GM19372 (cell line): ENCODE measurements around the gene CELA1.
A peak's percentile ranks its signal among the peaks of the same experiment; 100 is the strongest.

Source experiments
- ATAC-seq: cut with Tn5 transposase; IDR thresholded peaks from one replicate; pipeline ENCODE4 v1.9.1; 2021; ENCODE audit warnings: mild to moderate bottlenecking, low read depth, moderate library complexity; ENCODE audit not compliant: unreplicated experiment

CELA1 gene

GRCh38 chr12:51377099-51377984 lies 30.9 kb upstream of the CELA1 start:
- ATAC-seq, result no peak

- no peak for ATAC-seq
Measured at GRCh38 chr12:51374856-51375255, 28.4 kb upstream of the CELA1 start.

- ATAC-seq, result no peak
Measured at GRCh38 chr12:51374361-51374760, 27.9 kb upstream of the CELA1 start.

- ATAC-seq, result no peak
Measured at GRCh38 chr12:51373187-51373586, 26.7 kb upstream of the CELA1 start.

GRCh38 chr12:51372021-51372420 lies 25.5 kb upstream of the CELA1 start:
- ATAC-seq, result no peak

GRCh38 chr12:51371295-51371953 lies 24.9 kb upstream of the CELA1 start:
- no peak for ATAC-seq

GRCh38 chr12:51370667-51371066 lies 24.2 kb upstream of the CELA1 start:
- no peak for ATAC-seq

GRCh38 chr12:51369581-51369980 lies 23.1 kb upstream of the CELA1 start:
- ATAC-seq, result no peak

GRCh38 chr12:51368640-51369517 lies 22.4 kb upstream of the CELA1 start:
- peak; percentile 98 for ATAC-seq

- ATAC-seq, result no peak
Measured at GRCh38 chr12:51365276-51365675, 18.8 kb upstream of the CELA1 start.

- no peak for ATAC-seq
Measured at GRCh38 chr12:51364001-51364400, 17.5 kb upstream of the CELA1 start.

- no peak for ATAC-seq
Measured at GRCh38 chr12:51362747-51363342, 16.4 kb upstream of the CELA1 start.

- ATAC-seq, result no peak
Measured at GRCh38 chr12:51362307-51362706, 15.8 kb upstream of the CELA1 start.

GRCh38 chr12:51361161-51362016 lies 14.9 kb upstream of the CELA1 start:
- no peak for ATAC-seq

- no peak for ATAC-seq
Measured at GRCh38 chr12:51360315-51360714, 13.8 kb upstream of the CELA1 start.

GRCh38 chr12:51359851-51360250 lies 13.4 kb upstream of the CELA1 start:
- ATAC-seq, result no peak

GRCh38 chr12:51358496-51358895 lies 12.0 kb upstream of the CELA1 start:
- ATAC-seq, result no peak

- no peak for ATAC-seq
Measured at GRCh38 chr12:51357374-51358047, 11.0 kb upstream of the CELA1 start.

- no peak for ATAC-seq
Measured at GRCh38 chr12:51351913-51352532, 5.5 kb upstream of the CELA1 start.
